ENCODE results near the gene GIMAP2.
"Not testable (repeated sequence)": the region's sequence is repeated elsewhere in the genome, so short reads cannot be mapped to it uniquely, and the experiment has no call there.

The GIMAP2 gene

DNA sequence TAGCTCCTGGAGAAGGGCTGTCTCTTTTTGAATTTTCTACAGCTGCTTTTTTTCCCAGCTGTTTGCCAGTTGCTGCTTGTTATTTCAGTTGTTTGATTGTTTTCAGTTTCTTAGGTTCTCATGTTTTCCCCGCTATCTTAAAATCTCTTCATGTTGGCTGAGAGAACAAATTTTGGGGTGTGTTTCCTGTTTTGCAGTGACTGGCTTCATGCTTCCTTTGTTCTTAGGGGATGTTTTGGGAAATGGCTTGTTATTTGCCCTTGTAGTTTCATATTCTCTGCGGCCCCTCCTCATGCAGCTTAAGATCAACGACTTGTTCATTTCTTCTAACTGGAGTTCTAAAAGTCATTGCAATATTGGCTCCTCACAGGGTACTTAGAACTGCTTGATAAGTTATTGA is 8.7 kb upstream of the GIMAP2 start:
- not testable (repeated sequence) for DNase-seq (ENCODE audit: low read depth)

DNA sequence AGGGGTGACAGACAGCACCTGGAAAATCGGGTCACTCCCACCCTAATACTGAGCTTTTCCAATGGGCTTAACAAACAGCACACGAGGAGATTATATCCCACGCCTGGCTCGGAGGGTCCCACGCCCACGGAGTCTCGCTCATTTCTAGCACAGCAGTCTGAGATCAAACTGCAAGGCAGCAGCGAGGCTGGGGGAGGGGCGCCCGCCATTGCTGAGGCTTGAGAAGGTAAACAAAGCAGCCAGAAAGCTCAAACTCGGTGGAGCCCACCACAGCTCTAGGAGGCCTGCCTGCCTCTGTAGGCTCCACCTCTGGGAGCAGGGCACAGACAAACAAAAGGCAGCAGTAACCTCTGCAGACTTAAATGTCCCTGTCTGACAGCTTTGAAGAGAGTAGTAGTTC is 6.9 kb upstream of the GIMAP2 start:
- DNase-seq (ENCODE audit: low read depth), result not testable (repeated sequence)

DNA sequence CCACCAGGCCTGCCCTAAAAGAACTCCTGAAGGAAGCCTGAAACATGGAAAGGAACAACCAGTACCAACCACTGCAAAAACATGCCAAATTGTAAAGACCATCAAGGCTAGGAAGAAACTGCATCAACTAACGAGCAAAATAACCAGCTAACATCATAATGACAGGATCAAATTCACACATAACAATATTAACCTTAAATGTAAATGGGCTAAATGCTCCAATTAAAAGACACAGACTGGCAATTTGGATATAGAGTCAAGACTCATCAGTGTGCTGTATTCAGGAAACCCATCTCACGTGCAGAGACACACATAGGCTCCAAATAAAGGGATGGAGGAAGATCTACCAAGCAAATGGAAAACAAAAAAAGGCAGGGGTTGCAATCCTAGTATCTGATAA is 5.1 kb upstream of the GIMAP2 start:
- not testable (repeated sequence) for DNase-seq (ENCODE audit: low read depth)

DNA sequence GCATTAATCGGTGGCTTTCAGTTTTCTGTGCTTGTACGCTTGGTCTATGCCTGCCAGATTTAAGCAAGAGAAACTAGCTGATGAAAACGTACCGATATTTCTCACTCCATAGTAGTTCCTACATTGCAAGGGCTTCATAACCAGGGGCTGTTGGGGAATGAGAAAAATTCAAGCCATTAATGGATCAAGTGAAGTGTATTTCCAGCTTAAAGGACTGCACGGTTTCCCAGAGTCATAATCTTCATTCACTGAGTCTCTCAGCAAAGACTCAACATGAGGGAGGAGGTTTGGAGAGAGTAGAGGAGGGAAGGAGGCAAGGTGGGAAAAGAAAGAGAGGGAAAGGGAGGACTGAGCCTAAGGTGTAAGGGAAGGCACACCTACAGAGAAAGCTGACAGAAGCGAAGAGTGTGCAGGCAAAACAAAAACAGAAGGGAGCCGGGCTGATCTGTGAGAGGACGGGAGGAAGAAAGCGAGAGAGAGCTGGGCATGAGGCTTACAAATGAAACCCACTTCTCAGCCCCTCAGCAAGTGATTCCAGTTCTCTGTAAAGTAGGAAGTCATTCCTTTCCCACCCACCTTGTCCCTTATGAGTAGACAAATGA is 625 bp downstream of the GIMAP2 start:
- no peak for DNase-seq (ENCODE audit: low read depth)

DNA sequence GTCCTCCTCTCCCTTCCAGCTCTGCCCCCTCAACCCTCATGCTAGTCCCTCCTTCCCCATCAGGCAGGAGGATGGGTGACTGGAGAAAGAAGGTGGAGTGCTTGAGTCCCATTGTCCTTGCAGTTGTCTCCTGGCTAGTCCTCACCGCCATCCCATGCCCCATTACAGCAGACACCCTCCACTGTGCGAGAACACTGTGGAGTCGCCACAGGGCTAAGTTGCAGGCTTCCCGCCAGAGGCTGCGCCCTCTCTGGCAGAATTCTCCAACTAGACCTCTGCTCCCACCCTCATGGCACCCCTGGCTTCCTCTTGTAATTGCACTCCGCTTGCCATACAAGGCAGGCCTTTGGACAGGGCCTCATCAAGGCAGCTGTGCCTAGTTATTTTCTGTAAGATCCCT is 3.1 kb downstream of the GIMAP2 start:
- DNase-seq (ENCODE audit: low read depth), result no peak

DNA sequence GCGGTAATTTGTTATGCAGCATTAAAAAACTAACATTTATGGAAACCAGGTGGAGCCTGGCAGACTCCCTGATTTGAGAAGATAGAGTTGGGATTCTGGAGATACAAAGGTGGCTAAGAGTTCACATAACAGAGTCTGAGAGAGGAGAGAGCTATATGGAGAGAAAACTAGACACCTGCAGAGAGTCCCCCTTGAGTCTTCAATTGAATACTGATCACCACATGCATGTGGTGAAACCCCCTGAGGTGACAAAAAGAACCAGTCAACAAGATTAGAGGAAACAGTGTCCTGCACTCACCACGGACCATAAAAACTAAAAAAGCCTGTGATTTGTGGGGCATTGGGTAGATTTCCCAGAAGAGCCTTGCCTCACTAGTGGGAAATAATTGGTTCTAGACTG is 10.1 kb downstream of the GIMAP2 start:
- no peak for DNase-seq (ENCODE audit: low read depth)

DNA sequence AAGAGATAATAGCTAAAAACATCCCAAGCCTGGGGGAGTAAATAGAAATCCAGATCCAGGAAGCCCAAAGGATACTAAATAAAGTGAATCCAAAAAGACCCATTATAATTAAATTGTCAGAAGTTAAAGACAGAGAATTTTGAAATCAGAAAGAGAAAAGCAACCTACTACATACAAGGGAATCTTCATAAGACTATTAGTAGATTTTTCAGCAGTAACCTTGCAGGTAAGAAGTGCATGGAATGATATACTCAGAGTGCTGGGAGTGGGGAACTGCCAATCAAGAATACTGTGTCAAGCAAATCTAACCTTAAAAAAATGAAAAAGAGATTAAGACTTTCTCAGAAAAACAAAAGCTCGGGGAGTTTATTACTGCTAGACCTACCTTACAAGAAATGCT is 17.7 kb downstream of the GIMAP2 start:
- no peak for DNase-seq (ENCODE audit: low read depth)

DNA sequence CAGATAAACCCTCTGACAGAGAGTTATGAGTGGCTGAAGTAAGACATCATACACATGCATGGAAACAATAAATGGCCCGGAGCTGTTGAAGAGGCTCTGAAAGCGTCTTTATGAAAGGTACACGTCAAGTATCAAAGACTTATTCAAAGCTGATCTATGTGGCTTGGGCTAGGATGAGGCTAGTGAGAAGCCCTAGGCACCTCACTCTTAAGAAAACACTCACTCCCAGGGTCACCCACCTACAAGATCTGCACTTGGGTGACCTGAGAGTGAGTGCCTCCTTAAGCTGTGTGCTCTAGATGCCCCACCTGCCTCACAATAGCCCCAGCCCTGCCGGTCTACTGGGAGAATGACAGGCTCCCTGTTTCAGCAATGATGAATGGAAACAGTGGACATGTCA is 29.8 kb downstream of the GIMAP2 start:
- no peak for DNase-seq (ENCODE audit: low read depth)

DNA sequence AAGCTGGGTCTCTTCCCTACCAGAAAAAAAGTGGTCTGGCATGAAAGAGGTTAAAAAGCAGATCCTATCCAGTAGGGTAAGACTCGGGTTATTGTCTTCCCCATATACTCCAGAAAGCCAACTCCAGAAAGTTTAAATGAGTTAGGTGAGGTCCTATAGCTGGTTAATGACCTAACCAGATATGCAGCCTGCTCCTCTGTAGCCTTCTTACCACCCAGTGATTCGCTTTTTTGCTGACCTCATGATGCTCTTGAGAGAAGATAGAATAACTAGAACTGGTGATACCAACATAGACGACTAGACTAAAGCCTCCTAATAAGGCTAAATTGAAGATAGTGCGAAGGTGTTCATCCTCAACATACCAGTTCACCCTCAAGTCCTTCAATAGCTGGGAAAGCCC is 30.2 kb downstream of the GIMAP2 start:
- DNase-seq (ENCODE audit: low read depth), result no peak

DNA sequence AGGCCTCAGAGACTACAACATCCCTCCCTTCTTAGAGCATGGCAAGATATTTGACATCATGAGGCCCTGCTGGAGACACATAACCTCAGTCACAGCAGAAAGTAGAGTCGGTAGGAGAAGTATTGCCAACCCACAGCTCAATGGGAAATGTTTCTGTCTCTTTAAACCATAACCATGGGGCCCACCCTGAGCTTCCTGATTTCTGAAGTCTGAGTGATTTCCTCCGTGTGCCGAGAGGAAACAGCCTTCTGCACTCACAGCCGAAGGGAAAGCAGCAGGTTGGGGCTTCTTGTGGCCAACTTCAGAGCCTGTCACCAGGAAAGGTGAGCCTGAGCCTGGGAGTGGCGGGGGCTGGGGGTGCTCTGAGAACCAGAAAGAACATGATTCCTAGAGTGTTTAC is 30.9 kb downstream of the GIMAP2 start, which contains the start of gene GIMAP1:
Gene GIMAP1 (plus strand): TSS at position 246 of the 400 bp plus-strand sequence. CDS start 2,435 bp downstream, outside the sequence.
- DNase-seq (ENCODE audit: low read depth), result no peak

DNA sequence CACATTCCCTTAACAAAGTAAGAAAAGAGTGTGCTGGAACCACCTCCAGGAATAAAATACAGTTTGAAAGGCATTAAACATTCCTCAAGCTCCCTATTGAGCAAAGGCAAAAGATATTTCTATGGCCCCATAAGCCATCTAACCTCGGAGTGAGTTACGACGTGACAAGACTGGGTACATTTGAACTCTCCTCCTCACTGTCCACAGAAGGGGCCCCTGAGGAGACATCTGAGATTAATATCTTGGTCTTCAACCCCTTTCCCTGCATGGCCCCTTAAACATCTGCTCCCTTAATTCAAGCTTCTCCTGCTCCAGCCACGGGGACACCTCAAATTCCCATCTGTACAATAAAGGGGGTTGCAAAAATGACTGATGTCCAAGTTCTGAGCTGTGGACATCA is 31.4 kb downstream of the GIMAP2 start:
- DNase-seq (ENCODE audit: low read depth), result no peak

DNA sequence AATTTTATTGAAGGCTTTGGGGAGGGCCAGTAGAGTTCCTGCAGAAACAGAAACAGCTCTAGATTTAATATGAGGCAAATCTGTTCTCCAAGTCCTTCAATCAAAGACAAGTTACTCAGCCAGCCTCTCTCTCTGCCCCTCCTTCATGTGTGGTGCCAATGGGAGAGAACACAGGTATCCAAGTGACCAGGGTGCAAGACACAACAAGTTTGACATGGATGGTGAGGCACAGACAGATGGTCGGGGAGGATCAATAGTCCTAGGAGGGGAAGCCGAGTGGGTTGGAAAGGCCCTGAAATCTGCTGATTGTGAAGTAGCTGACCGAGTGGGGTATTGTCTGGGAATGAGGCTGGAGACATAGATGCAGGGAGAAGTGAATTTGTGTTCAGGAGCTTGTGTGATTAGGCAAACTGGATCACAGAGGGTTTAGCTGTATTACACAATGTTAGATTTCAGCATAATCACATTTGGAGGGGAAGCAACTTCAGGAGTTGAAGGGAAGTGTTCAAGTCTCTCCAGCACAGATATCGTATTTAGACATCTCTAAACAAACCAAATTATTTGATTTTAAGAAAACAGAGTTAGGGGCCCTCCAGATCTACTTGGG is 32.4 kb downstream of the GIMAP2 start:
- no peak for DNase-seq (ENCODE audit: low read depth)

DNA sequence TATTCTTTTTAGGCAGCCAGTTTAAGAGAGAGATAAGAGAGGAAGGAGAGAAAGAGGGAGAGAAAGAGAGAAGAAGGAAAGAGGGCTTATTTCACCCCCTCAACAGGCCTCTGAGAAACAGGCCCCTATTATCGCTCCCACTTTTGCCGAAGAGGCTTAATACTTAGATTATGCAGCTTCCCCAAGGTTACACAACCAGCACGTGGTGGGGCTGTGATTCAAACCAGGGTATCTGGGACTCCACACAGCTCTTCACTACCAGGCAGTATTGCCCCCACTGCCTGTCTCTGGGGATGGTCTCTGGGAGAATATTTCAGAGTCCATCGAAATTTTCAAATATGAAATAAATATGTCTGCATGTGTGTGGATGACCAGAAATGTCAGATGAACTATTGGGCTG is 33.9 kb downstream of the GIMAP2 start:
- DNase-seq (ENCODE audit: low read depth), result no peak

DNA sequence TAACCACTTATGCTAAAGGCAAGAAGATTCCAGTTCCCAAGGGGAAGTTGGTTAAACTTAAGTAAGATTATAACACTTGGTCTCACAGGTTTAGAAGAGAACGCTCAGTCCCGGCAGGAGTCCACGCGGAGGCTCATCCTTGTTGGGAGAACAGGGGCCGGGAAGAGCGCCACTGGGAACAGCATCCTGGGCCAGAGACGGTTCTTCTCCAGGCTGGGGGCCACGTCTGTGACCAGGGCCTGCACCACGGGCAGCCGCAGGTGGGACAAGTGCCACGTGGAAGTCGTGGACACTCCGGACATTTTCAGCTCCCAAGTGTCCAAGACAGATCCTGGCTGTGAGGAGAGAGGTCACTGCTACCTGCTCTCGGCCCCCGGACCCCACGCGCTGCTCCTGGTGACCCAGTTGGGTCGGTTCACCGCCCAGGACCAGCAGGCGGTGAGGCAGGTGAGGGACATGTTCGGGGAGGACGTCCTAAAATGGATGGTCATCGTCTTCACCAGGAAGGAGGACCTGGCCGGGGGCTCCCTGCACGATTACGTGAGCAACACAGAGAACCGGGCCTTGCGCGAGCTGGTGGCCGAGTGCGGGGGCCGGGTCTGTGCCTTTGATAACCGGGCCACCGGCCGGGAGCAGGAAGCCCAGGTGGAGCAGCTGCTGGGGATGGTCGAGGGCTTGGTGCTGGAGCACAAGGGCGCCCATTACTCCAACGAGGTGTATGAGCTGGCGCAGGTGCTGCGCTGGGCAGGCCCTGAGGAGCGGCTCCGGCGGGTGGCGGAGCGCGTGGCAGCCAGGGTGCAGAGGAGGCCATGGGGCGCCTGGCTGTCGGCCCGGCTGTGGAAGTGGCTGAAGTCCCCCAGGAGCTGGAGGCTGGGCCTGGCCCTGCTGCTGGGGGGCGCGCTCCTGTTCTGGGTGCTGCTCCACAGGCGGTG is 34.7 kb downstream of the GIMAP2 start:
- DNase-seq (ENCODE audit: low read depth), result no peak

DNA sequence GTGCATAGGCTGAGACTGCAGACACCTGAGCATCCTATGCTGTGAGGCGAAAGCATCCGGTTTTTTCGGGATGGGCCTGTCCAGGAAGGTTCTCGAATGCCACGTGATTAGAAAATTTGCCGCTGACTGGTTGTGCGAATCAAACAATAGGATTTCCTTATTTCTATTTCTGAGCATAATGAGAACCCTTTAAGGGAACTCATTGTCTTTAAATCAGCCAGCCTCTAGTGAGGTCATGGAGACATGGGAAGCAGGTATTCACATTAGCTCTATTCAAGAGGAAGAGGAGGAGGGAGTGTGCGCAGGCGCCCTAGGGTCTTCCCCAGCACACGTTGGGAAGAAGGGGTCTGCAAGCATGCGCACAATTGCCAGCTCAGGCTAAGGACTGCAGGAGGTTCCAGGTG is 36.5 kb downstream of the GIMAP2 start:
- no peak for DNase-seq (ENCODE audit: low read depth)

DNA sequence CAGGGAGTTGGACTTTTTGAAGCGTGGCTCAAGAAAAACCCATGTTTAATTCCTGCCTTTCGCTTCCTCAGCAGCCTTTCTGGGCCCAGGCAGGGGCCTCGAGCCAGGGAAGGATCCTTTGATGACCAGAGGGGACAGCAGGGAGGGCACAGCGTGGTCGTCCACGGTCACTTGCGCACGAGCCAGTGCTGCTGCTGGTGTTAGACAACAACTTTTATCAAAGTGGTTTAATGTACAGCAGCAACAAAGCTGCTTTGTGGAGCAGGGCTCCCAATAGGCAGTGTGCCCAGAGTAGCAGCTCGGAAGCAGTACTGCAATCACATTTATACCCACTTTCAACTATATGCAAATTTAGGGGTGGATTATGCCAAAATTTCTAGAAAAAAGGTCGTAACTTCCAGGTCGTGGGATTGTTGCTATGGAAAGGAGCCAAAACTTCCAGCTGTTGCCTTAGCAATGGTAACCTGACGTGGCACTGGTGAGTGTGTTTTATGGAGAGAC is 37.0 kb downstream of the GIMAP2 start:
- no peak for DNase-seq (ENCODE audit: low read depth)

DNA sequence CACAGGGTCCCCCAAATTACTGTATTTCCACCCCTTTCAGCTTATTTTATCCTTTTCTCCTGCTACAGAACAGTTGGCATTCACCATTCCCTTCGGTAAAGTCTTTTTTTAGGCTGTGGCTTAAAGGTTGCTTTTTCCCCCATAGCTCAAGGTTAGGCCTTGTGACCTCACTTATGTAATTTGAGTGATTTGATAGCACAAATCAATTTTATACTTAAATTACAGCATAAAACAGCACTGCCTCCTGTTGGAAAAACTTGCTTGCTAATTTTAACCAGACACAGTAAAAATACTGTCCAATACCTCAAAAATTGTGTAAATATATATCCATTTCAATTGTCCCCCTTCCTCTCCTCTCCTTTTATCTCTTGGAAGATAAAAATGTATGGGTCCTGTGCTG is 38.0 kb downstream of the GIMAP2 start:
- no peak for DNase-seq (ENCODE audit: low read depth)

DNA sequence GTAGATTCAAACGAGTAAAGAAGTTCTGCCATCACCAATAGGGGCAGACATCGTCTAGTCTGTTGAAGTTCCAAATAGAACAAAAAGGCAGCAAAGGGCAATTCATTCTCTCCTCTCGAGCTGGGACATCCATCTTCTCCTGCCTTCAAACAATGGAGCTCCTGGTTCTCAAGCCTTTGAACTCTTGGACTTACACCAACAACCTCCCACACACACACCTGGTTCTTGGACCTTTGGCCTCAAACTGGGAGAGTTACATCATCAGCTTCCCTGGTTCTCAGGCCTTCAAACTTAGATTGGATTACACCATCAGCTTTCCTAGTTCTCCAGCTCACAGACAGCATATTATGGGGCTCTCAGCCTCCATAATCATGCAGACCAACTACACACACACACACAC is 41.9 kb downstream of the GIMAP2 start:
- no peak for DNase-seq (ENCODE audit: low read depth)

DNA sequence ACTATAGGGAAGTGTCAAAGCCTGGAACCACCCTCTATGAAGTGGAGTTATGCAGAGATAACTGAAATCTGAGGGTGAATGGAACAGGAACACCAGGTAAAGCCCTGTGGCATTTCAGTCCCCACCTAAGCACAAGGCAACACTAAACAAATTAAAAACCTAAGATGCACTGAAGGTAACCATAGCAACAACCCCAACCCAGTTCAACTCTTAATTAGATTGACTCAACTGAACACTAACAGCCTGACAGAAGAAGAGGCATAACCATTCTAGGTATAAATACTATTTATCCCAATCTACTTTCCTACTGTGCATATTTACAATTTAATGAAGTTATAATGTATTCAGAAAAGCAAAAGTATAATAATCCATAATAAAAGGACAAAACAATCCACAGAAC is 42.5 kb downstream of the GIMAP2 start:
- DNase-seq (ENCODE audit: low read depth), result no peak

DNA sequence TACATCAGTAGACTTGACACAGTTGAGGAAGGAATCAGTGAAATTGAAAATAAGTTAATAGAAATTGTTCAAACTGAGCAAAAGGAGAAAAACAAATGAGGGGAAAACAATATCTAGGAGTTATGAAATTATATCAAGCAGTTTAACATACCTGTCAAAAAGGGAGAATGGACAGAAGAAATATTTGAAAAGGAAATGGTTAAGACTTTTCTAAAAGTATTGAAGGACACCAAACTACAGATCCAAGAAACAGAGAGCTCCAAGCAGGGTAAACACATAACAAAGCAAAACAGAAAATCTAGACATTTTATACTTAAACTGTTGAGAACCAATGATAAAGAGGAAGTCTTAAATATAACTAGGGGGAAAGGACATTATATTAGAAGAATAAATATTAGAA is 43.1 kb downstream of the GIMAP2 start:
- DNase-seq (ENCODE audit: low read depth), result no peak

DNA sequence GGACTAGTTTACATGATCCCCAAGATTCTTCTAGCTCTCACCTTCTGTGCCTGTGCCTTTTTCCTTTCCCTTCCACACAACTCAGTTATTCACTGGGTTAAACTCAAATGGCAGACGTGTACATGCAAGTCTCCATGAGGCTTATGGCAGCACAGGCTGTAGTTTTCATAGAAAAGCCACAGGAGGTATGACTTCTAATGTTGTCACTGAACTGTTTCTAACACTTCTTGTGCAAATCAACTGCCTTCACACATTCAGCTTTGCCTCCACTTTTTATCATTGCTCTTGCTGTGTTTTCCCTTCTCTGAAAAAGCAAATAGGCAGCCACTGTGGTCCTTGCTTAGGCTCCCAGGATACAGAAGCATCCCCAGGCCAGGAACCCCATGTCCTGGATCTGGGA is 46.4 kb downstream of the GIMAP2 start:
- DNase-seq (ENCODE audit: low read depth), result no peak

DNA sequence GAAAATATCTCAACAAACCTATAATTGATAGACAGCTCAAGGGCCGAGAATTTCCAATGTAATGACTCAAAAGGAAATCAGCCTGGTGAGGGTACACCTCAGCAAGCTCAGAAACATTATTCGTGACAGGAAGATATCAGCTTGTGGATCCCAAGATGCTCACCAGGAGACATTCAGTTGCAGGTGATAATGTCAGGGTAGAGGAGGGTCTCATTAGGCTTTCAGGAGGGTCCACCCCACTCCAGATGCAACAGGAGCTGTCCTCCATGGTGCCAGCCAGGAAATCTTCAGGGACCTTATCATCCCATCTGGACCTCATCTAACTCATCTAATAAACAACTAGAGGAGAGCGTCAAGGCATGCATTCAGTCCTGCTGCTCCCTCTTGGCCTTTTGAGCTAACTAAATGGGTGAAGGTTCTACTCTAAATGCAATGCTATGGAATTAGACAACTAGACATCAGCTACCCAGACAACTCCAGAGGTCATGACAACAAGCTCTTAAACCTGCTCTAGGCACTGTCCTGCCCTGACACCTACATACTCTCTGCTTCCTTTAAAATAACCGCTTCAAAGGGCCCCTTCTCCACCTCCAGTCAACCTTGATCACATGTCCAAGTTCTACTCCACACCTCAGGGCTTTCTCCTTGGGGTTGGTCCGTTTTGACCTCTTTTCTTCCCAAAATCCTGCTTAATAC is 47.4 kb downstream of the GIMAP2 start:
- DNase-seq (ENCODE audit: low read depth), result no peak
